ENCODE results near the gene ARL6IP6. TPM values are rescaled to one million over a fixed set of nuclear protein-coding genes. Genes with fewer than 3 reads are reported as not detected.
"Not testable (repeated sequence)": the region's sequence is repeated elsewhere in the genome, so short reads cannot be mapped to it uniquely, and the experiment has no call there.

The ARL6IP6 gene
- total RNA-seq, 4 donors from 2014 or later, result 9.1 to 17.4 (median 15.0) TPM

- Histone ChIP-seq H3K9me3 (no peaks in the 10 kb centered on the region), H3K27ac (no peak overlapping the region), H3K36me3 (no peaks in the 10 kb centered on the region), H3K4me1 (peaks cover 0 to 27% (median 4%) of the 10 kb centered on the region in 4 donors), H3K27me3 (no peaks in the 10 kb centered on the region), H3K4me3 (no peak overlapping the region)
- no peak for TF ChIP-seq CTCF (IDR thresholded peaks at IDR 0.05)
- TF ChIP-seq POLR2A (IDR thresholded peaks at IDR 0.05), result no peak
- DNase-seq, result no peak
Observed at GRCh38 chr2:152720794-152721193, 2.4 kb downstream of the ARL6IP6 start.

- not testable (repeated sequence) for H3K27me3 ChIP-seq, H3K27ac ChIP-seq, H3K9me3 ChIP-seq, DNase-seq, H3K4me3 ChIP-seq, H3K36me3 ChIP-seq
- peaks cover 0 to 19% (median 0%) of the 10 kb centered on the region in 4 donors for H3K4me1 ChIP-seq
Observed at GRCh38 chr2:152722639-152723038, 4.2 kb downstream of the ARL6IP6 start.

GRCh38 chr2:152723918-152724317 lies 5.5 kb downstream of the ARL6IP6 start:
- no peaks in the 10 kb centered on the region for H3K36me3 ChIP-seq
- H3K4me1 ChIP-seq, result peaks cover 0 to 19% (median 0%) of the 10 kb centered on the region in 4 donors
- TF ChIP-seq POLR2A (IDR thresholded peaks at IDR 0.05) (no peak), CTCF (IDR thresholded peaks at IDR 0.05) (no peak)
- no peak for DNase-seq
- no peak overlapping the region for H3K4me3 ChIP-seq
- H3K9me3 ChIP-seq, result no peaks in the 10 kb centered on the region
- no peak overlapping the region for H3K27ac ChIP-seq
- no peaks in the 10 kb centered on the region for H3K27me3 ChIP-seq

GRCh38 chr2:152729844-152730243 lies 11.4 kb downstream of the ARL6IP6 start:
- Histone ChIP-seq H3K4me3 (no peak overlapping the region), H3K9me3 (no peaks in the 10 kb centered on the region), H3K27ac (no peak overlapping the region), H3K4me1 (no peaks in the 10 kb centered on the region), H3K36me3 (no peaks in the 10 kb centered on the region), H3K27me3 (no peaks in the 10 kb centered on the region)
- DNase-seq, result no peak
- TF ChIP-seq POLR2A (IDR thresholded peaks at IDR 0.05) (no peak), CTCF (IDR thresholded peaks at IDR 0.05) (no peak)

GRCh38 chr2:152730591-152731333 lies 12.3 kb downstream of the ARL6IP6 start:
- no peak for TF ChIP-seq CTCF (IDR thresholded peaks at IDR 0.05)
- TF ChIP-seq POLR2A (IDR thresholded peaks at IDR 0.05), result no peak
- peak in 2 of 3 donors; percentile 28 to 67 for DNase-seq
- Histone ChIP-seq H3K27ac (no peak overlapping the region), H3K4me1 (no peaks in the 10 kb centered on the region), H3K27me3 (no peaks in the 10 kb centered on the region), H3K4me3 (no peak overlapping the region), H3K36me3 (peaks cover 0 to 7% (median 0%) of the 10 kb centered on the region in 3 donors), H3K9me3 (no peaks in the 10 kb centered on the region)

- not testable (repeated sequence) for H3K27me3 ChIP-seq, H3K27ac ChIP-seq, H3K4me3 ChIP-seq, DNase-seq, H3K9me3 ChIP-seq, H3K4me1 ChIP-seq
- peaks cover 0 to 35% (median 0%) of the 10 kb centered on the region in 3 donors for H3K36me3 ChIP-seq
Observed at GRCh38 chr2:152737509-152737908, 19.1 kb downstream of the ARL6IP6 start.
